Activated T-cell treated with anti-CD3 and anti-CD28 coated beads, Interleukin-2, amount 50 U/mL, for 1 hour (primary cell): ENCODE measurements around the gene EPB41L4B.

Source experiments
- DNase-seq: peaks from one replicate; pipeline ENCODE4 v3.0.0-alpha.2; 2020

Gene EPB41L4B

DNA sequence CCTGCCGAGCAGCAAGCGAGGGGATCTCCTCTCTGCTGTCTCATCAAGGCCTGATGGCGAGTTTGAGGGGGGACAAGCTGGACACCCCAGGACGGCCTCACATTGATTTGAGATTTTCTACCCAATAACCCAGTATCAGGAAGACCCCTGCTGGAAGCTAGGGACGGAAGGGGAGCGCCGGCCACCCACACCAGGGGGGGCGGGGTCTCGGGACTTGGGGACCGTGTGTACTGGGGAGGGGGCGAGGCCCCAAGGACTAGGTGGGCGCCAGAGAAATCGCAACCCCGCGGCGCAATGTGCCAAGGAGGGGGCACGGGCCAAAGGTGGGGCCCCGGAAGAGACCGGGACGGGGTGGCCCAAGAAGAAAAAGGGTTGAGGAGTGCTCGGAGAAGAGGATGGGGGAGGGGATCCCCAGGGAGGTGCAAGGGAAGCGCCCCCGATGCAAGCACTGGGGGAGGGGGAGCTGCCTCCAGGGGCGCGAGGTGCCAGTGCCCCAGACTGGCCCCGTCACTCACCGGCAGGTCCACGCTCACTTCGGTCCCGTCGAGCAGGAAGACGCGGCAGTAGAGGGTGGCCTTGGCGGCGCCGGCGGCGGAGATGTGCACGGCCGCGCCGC, 1.1 kb downstream of the EPB41L4B start:
- DNase-seq, result peak; percentile 22

DNA sequence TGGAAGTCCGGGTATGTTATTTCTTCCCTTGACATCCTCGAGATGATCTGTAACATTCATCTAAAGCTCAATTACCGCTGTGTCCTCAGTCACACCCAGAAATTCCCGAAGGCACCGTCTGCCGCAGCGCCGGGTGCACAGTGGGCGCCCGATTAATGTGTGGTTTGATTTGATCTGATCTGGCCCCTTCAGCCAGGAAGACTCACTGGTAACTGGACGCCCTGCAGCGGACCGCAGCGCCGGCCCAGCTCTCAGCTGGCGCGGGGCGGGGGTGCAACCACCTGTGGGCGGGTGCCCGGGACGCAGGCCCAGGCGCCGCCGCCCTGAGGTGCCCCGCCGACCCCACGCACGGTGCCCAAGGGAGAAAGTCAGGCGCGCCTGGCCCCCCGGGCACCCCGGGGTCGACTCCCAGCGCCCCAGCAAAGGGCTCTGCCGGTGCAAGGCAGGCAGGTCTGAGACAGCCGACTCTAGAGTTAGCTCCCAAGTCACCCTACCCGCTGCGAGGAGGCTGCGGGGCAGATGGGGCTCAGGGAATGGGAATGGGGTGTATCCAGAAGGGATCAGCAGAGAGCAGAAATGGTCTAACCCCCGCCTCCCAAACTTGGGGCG, 1.7 kb downstream of the EPB41L4B start:
- peak; percentile 21 for DNase-seq

DNA sequence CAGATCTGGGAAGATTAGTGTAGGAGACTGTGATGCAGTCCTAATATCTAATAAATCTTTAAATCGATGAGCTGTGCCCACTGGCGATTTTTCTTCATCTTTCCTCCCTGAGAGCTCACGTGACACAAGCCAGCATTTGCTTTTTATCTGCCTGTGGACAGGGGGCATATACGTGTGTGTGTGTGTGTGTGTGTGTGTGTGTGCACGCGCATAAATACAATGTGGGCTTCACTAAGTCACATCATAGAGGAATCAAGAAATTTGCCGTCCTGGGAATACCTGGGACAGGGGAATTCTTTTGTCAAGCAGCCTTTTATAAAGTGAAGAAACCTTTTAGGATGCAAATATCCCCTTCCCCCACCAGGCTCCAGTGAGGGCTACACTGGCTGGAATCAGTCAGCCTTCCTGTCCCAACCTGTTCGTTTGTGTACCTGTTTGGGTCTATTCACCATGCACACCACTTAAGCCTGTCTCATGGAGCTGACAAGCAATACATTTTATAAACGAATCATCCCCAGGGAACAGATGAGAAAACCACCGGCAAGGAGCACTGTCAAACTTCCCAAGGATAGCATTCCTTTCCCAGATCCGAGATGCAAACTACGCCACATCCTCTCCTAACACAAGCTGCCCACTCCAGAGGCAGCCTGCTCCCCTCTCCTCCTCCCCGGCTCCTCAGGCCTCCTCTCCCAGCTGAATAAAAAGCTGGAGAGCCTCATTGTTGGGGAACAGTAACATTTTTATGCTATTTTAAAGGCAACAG, 2.7 kb downstream of the EPB41L4B start:
- DNase-seq, result no peak

DNA sequence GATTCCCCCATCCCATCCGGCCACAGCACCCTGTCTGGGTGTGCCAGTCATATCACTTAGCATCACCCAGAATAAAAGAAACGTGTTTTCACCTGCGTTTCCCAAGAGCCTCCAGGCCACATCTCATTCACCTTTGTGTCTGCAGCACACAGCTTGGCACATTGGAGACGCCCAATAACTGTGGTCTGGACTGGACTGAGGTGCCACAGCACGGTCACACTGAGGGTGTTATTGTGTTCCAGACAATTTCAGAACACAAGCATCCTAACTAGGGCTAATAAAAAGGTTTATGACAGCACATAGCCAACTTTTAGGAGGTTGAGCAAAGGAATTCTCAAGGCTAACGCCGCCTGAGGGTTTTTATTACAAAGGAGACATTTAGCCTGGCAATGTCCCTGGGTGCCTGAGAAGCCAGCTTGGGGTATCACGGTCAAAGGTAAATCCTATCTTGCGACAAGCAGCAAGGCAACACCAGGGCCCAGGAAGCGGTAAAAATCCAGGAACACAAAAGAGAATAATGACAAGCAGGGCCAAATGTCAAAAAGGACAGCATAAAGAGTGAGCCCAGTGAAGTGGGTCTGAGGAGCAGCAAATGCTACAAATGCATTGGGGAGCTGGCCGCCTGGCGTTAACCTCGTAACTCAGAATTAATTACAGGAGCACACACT, 3.4 kb downstream of the EPB41L4B start:
- DNase-seq, result no peak

DNA sequence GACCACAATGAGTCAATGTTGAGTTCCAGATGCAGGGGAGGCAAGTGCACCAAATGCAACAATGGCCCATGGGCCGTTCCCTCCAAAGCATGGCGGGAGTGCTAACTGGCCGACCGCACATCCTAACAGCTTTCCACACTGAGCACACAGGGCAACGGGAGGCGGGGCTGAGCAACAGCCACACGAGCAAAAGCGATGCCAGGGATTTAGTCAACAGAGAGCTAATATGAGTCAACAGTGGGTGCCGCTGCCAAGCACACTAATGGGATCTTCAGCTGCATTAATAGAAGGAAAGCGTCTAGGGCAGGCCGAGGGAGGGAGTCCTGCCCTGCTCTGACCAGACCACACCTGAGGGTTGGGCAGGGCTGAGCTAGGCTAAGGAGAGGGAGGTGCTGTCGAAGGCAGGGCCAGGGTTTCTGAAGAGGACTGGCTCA, 4.6 kb downstream of the EPB41L4B start:
- no peak for DNase-seq

DNA sequence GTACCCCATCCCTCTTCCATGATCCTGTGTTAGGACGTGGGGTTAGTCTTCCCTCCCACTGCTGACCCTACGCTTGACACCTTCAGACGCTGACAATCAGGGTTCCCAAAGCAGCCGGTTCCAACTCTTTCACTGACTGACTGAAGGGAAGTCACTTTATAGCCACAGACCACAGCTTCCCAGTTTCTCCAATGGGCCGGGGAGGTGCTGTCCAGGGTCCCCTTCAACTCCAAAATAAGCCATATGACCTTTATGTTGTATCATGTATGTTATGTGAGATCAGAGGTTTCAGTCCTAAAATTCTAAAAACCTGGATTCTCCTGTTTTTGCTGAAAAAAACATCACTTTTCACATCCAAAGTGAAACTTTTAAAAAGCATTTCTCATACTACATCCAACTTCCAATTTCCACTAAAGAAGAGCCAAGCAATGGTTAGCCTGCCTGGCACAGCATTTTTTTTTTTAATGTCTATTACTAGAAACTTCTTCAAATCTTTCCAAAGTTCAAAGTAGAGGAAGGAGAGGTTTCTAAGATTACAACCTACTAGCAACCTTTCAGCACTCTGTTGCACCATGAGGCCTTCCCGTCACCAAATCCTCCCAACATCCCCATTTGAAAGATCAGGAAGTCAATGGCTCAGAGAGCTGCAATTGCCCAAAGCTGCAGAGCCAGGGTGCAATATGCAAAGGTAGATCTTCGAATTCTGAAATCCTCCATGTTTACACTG, 5.2 kb downstream of the EPB41L4B start:
- no peak for DNase-seq

DNA sequence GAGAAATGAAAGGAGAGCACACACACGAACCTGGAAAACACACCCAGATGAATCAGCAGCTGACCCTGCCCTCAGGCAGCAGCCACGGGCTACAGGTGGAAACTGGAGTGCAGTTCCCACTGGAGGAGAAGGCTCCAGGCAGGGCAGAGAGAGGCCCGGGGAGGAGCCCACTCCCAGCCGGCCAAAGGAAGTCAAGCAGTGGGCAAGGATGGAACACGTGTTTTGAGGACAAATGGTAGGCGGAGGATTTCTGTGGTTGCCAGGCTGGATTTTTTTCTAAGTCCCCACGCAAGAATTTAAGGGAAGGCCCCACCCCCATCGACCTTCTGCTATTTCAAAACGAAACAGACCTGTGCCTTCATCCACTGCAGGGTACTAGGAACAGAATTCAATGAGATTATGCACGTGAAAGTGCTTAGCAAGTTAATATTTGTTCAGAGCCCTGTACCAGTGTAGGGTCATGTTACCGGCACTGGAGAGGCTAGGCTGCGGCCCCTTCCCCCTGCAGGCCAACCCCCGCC, 6.8 kb downstream of the EPB41L4B start:
- no peak for DNase-seq

DNA sequence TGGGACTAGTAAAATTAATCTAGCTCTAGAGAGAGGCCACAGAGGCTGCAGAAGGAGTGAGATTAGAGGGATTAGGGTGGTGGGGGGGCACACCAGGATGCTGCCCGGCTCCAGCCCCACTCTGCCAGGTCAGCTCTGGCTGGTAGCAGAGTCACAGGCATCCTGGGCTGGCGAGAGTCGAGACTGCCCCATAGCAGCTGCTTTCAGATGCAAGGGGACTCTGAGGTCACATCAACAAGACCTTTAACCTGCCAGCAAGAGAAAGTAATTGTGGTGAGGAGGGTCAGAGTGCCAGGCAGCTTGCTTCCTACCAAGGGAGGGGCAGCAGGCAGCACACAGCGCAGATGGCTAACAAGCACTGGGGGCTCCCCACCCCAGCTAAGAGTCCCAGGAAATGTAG, 7.5 kb downstream of the EPB41L4B start:
- no peak for DNase-seq

DNA sequence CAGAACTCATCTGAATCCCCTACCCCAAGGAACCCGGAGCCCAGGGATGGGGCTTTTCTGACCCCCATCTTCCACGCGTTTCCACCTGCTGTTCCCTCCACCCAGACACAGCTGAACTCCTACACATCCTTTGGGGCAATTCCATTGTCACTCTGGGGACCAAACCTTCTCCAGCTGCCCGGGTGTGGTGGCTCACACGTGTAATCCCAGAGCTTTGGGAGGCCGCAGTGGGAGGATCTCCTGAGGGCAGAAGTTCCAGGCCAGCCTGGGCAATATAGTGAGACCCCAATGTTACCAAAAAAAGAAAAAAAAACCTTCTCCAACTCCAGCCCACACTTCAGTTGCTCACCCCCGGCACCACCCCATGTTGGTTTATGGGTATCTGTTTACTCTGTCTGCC, 8.1 kb downstream of the EPB41L4B start:
- DNase-seq, result no peak

DNA sequence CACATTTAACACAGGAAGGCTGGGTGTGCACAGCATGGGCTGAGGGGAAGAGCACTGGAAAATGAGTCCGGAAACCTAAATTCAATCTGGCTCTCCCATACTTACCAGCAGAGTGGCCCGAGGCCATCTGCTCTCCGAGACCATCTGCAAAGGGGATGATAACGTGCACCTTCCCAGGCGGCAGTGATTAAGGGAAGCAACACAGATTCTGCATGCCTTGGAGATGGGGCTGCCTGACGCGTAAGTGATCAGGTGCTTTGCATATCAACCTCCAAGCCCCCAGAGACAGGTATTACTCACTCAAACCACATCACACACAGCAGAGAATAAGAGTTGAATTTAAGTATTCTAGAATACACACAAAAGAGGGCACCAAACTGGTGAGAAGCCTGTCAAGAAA, 9.1 kb downstream of the EPB41L4B start:
- DNase-seq, result no peak

DNA sequence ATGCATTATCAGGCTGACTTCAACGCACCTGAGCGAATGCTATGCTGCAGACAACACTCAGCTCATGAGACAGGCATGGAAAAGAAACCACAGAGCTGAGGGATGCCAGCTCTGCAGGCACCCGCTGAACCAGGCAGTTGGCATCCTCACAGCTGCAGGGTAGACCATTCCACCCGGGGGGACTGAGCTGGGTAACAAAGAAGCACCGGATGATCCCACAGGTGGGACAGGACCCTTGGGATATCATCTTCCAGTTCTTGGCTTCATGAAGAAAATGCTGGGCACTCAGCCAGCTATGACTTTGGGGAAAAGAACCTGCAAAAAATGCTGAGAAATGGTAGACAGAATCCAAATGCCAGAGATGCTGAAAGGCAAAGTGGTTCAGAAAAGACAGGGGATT, 9.6 kb downstream of the EPB41L4B start:
- DNase-seq, result no peak

DNA sequence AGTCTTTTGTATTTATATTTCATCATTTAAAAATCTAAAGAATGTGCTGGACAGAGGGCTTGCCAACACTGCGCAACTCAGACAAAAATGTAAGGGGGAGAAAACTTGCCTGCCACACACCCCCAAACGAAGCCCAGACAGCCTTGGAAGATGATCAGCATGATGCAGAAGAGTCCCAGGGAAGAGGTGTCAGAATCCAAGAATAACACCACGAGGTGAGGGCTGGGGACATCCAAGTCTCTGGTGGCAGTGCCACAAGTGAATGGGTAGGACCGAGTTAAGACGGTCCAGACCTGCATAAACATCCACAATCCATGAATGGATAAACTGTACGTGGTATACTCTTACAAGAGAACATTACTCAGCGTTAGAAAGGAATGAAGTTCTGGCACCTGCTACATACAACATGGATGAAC, 10.4 kb downstream of the EPB41L4B start:
- no peak for DNase-seq

DNA sequence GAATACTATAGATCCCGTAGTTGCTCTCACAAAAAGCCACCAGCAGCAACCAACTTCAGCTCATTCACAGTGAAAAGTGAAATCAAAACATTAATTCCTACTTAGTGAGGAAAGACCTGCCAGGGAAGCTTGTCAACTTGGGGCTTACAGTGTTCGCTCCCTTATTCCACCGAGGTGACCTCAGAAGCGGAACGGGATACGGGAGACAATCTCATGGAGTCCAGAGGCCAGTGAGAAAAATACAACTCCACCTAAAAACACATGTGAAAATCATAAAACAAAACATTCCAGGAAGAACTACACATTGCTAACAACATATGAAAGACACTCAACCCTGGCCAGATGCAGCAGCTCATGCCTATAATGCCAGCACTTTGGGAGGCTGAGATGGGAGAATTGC, 11.6 kb downstream of the EPB41L4B start:
- no peak for DNase-seq

DNA sequence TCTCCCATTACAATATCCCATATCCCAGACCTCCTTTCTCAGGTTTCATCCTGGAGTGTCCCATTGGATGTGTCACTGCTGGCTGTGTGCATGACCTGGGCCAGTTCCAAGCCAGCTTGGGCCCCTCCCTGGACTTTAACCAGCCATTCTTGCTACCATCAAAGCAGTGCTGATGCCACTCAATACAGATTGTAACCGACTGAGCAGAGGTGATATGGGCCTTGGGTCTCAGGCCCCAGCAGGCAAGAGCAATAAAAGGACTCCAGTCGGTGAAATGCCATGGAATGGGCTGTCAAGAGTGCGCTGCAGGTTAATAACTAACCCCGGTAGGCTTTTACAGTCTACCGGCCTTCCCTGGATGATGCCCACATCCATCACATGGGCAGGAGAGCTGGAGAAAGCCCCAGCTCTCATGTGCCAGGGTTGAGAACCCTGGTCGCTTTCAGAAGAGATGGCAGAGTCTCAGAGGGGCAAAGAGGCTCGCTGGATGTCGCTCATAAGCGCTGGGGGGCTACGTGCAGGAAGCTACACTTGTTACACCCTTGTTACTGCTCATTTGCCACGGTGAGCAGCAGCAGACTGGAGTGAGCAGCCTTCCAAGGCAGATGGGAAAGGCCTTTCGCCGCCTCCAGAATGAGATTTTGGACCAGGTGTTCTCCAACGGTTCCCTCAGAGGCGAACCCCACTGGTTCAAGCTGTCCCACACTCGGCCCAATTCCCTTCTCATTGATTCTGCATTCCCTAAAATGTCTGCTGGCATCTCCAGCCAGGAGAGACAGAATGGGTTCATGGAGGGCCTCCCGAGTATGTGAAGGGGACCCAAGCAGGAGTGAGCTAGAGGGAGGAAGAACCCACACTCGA, 13.2 kb downstream of the EPB41L4B start:
- DNase-seq, result no peak

DNA sequence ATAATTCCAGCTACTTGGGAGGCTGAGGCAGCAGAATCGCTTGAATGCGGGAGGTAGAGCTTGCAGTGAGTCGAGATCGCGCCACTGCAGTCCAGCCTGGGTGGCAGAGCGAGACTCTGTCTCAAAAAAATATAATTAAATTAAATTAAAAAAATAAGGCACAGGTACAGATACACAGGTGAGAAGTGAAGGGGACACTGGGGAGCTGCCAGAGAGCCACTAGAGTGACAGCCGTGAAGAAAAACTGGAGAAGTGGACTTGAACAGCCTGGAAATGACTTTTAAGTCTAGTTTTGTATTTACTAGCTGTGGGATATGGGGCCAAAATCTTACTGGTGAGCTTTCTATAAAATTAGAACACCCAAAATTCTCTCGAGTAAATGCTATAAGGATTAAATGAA, 15.1 kb downstream of the EPB41L4B start:
- DNase-seq, result no peak

DNA sequence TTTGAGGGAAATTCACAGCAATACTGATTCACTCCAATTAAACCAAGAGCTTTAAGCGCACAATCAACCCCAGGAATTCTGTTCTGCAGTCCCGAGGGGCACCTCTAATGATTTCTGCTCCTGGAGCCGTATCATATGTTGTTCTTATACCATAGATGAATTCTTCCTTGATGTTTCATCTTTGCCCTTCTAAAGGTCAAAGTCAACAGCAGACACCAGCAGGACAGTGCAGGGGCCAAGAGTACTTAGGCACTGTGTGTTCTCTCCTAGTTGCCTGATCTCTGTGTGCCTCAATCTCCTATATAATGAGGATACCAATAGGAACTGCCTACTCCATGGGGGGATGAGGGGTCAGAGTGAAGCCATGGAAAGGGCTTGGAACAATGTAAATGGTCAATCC, 16.5 kb downstream of the EPB41L4B start:
- no peak for DNase-seq

DNA sequence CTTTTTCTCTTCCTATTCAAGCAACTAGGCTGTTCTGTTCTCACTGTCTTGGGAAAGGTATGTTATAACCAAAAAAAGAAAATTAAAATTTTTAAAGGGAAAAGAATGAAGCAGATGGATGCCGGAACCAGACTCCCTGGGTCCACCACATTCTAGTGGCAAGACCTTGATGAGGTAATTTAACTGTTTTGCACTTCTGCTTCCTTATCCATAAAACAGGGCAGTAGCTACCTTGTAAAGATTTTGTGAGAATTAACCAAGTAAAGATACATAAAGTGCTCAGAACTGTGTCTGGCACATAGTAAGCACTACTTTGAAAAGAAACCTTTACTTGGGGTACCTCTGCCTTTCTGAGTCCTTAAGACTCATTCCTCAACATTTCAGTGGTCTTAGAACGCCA, 17.0 kb downstream of the EPB41L4B start:
- no peak for DNase-seq

DNA sequence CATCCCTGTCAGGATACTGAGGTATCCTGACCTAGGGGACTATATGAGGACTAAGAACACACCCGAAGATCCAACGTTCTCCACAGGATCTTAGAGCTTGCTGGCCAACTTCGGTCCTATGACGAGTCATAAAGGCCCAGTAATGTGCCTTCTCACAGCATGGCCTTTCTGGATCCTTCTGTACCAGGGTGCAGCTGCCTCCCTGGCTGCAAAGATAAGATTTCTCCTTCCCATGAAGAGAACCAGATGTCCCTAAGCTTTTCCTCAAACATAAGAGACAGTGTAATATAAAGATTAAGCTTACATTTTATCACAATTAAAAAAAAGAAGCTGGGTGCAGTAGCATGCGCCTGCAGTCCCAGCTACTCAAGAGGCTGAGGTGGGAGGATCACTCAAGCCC, 18.3 kb downstream of the EPB41L4B start:
- no peak for DNase-seq

DNA sequence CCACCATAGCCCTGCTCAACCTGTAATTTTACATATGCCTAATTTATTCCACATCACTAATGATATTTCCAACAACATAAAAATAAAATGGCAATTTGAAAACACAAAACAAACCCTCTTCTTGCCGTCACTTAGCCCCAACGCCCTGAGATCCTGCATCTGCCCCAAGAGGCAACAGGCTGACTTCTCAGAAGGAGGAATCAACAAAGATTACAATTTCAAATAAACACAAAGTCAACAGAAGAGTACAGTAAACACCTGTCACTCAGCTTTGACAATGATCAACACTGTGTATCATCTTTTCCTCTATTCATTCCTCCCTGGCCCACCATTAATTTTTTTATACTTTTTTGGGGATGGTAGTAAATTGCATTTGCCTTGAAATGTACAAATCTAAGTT, 19.8 kb downstream of the EPB41L4B start:
- DNase-seq, result no peak

DNA sequence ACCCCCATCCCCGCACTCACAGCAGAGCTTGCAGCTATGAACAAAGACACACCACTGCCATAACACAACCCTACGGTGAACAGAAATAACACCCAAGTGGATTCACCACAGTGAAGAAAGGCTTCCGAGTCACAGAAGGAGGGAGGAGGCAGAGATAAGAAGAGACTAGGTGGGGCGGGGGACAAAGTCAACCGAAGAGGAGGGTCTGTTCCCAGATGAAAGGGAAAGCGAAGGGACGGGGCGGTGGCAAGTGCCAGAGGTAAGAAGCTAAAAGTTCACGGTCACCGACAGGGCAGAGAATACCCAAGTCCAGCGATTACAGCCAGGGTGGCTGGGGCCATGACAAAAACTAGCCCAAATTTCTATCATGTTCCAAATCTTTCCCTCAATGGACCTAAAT, 21.0 kb downstream of the EPB41L4B start:
- no peak for DNase-seq

DNA sequence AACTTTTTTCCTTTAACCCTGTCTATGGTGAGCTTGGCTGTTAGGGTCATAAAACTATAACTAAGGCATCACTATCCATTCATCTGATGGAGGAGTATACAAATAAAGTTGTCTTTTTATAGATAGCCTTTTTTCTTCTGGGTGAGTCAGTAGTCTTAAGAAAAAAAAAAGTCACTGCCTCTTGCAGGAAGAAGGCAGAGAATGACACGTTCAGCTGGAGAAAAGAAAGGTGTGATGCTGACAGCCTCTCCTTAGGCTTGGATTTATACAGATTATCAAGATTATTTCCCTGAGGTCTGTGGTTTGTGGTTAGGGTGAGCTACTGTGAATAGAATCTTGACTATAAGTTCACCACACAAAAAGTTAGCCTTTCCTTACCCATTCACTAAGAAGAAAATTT, 23.0 kb downstream of the EPB41L4B start:
- no peak for DNase-seq
